HG03066 (cell line): ENCODE measurements around the gene HDAC5.
"Not testable (repeated sequence)": the region's sequence is repeated elsewhere in the genome, so short reads cannot be mapped to it uniquely, and the experiment has no call there.

ENCODE experiments used
- ATAC-seq: cut with Tn5 transposase; IDR thresholded peaks from one replicate; pipeline ENCODE4 v1.9.1; 2021; ENCODE audit warnings: low read depth; ENCODE audit not compliant: unreplicated experiment

HDAC5 gene

GRCh38 chr17:44071198-44071520 is 52.3 kb downstream of the HDAC5 start:
- ATAC-seq, result no peak

GRCh38 chr17:44070455-44071197 is 52.8 kb downstream of the HDAC5 start, which contains the start of gene G6PC3:
Gene G6PC3, plus strand, starts transcription at chr17:44070735. Its CDS starts 231 bp downstream, at chr17:44070966.
- ATAC-seq, result peak; percentile 71

GRCh38 chr17:44069974-44070454 is 53.4 kb downstream of the HDAC5 start:
- peak; percentile 15 for ATAC-seq

DNA sequence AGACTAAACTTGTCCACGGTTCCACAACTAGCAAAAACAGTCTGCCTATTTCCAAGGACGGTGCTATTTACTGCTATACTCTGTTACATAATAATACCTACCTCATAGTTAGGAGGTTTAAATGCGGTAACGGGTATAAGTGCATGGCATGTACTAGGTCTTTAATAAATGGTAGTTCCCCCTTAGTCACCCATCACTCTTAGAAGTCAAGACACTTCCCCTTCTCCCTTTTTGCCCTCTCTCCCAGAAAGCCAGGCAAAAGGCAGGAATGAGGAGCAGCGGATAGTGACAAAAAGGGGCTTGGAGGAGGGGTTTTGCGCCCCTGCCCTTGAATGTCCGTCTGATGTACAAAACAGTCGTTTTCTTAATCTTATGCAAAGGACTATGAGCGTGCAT is 55.9 kb downstream of the HDAC5 start:
- ATAC-seq, result no peak

GRCh38 chr17:44066204-44066930 is 57.1 kb downstream of the HDAC5 start, which contains the start of gene LSM12:
Gene LSM12, minus strand, starts transcription at chr17:44066671. Its CDS starts 84 bp downstream, at chr17:44066587.
- ATAC-seq, result peak; percentile 48

GRCh38 chr17:44065668-44066203 is 57.7 kb downstream of the HDAC5 start:
- no peak for ATAC-seq

GRCh38 chr17:44063704-44064639 is 59.5 kb downstream of the HDAC5 start:
- ATAC-seq, result no peak

GRCh38 chr17:44062871-44063270 is 60.6 kb downstream of the HDAC5 start:
- ATAC-seq, result no peak

DNA sequence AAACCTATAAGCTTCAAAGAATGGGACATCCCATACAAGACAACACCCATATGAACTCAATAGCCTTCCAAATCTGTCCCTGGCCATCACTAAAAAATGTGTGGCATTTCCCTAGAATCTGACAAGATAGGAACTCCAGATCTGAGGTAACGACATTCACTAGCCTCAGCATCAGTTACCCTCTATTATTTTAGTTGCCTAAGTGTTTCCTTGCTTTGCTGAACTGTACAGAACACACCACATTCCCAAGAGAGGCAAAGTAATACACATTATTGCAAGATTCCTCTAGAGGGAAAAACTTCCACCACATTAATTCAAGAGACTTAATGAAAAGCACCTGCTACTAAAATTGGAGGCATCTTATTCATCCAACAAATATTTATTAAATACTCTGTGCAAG is 62.0 kb downstream of the HDAC5 start:
- no peak for ATAC-seq

DNA sequence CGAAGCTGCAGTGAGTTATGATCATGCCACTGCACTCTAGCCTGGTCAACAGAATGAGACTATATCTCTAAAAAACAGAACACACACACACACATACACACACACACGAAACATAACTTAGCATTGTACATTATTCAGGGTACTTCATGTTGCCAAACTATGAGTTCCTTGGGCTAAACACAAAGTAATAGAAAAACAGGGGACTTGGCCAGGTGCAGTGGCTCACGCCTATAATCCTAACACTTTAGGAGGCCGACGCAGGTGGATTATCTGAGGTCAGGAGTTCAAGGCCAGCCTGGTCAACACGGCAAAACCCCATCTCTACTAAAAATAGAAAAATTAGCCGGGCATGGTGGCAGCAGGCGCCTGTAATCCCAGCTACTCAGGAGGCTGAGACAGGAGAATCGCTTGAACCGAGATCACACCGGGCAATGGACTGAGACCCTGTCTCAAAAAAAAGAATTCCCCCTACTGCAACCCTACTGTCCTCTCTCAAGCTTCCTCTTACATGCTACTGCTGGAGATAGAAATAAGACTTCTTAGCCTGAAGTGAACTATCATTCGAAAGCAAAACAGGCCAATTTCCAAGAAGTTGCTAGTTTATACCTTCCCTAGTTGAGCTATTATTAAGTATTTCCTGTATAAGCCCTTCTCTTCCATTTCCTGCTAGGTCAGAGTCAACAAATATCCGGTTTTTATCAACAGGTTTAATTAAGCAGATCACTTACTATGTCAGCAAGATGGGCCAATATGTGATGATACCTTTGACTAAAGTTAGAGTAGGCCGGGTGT is 64.1 kb downstream of the HDAC5 start:
- no peak for ATAC-seq

DNA sequence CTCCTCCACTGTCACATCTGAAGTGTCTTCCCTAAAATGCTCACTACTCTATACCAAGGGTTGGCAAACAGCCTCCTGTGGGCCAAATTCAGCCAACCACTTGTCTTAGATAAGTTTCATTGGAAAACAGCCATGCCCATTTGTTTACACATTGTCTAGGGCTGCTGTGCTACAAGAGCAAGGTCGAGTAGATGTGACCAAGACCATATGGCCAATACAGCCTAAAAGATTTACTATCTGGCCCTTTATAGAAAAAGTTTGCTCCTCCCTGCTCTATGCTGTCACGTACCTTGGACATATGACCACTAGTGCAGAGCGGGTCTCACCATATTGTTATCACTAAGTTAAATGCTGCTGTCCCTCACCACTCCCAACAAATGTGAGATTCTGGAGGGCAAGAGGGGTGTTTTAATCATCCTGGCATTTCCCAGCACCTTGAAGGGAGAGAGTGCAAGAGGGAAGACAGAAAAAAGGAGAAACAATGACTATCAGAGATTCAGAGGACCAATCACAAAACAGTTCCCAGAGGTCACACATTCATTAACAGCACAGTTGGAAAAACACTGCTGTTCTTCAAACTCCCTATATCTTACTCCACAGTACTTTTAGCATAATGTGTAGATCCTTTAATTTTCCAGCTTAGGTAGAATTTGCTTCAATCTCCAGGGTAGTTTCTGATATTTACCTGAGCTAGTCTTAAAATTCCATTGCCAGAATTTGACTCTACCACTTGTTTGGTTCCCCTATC is 70.1 kb downstream of the HDAC5 start:
- ATAC-seq, result no peak

GRCh38 chr17:44049294-44050060 is 74.0 kb downstream of the HDAC5 start:
- ATAC-seq, result no peak

DNA sequence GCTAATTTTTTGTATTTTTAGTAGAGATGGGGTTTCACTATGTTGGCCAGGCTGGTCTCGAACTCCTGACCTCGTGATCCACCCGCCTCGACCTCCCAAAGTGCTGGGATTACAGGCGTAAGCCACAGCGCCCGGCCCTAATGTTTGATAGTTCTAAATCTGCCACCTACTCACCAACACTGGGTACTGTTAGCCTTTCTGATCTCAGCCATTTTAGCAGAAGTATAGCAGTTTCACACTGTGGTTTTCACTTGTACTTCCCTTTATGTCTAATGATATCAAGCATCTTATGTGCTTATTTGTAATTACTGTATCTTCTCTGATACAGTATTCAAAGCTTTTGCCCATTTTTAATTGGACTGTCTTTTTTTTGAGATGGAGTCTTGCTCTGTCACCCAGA is 76.5 kb downstream of the HDAC5 start:
- ATAC-seq, result not testable (repeated sequence)

GRCh38 chr17:44045486-44045885 is 78.0 kb downstream of the HDAC5 start:
- ATAC-seq, result no peak

GRCh38 chr17:44044071-44044470 is 79.4 kb downstream of the HDAC5 start:
- no peak for ATAC-seq

DNA sequence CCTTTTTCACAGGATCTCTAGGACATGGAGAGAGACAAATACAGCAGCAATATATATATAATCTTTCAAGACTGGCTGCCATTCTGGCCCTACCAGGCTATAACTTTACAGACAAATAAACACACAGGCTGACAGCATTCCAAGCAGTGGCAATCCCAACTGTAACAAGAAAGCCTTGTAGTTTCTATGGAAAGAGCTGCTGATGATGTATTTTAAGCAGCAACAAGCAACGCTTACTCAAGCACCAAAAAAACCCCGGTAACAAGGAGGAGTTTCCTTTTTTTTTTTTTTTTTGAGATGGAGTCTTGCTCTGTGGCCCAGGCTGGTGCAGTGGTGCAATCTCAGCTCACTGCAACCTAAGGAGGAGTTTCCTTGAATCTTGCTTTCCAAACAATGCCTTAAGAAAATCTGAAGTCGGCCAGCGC is 80.2 kb downstream of the HDAC5 start:
- ATAC-seq, result no peak

- no peak for ATAC-seq
Observed at GRCh38 chr17:44039829-44040635, 83.4 kb downstream of the HDAC5 start.
